Measurements from ENCODE around the gene TTR. TPM values are rescaled to one million over a fixed set of nuclear protein-coding genes. Genes with fewer than 3 reads are reported as not detected.

The TTR gene
- total RNA-seq, 1 experiment from 2014 or later, result 139 TPM

DNA sequence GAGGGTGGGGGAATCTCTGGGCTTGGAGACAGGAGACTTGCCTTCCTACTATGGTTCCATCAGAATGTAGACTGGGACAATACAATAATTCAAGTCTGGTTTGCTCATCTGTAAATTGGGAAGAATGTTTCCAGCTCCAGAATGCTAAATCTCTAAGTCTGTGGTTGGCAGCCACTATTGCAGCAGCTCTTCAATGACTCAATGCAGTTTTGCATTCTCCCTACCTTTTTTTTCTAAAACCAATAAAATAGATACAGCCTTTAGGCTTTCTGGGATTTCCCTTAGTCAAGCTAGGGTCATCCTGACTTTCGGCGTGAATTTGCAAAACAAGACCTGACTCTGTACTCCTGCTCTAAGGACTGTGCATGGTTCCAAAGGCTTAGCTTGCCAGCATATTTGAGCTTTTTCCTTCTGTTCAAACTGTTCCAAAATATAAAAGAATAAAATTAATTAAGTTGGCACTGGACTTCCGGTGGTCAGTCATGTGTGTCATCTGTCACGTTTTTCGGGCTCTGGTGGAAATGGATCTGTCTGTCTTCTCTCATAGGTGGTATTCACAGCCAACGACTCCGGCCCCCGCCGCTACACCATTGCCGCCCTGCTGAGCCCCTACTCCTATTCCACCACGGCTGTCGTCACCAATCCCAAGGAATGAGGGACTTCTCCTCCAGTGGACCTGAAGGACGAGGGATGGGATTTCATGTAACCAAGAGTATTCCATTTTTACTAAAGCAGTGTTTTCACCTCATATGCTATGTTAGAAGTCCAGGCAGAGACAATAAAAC is 6.5 kb downstream of the TTR start:
- H3K4me3 Mint-ChIP-seq (ENCODE audit: unreplicated experiment), result no peak overlapping the region
- Histone ChIP-seq H3K27me3 (replicated peaks; ENCODE audit: control insufficient read depth, insufficient read depth, low read length) (no peaks in the 10 kb centered on the region), H3K36me3 (ENCODE audit: control insufficient read depth, insufficient read depth, low read length) (no peaks in the 10 kb centered on the region), H3K4me1 (no peaks in the 10 kb centered on the region), H3K4me3 (ENCODE audit: low read depth, low read length) (no peak overlapping the region), H3K9me3 (no peaks in the 10 kb centered on the region)
- H3K27ac Mint-ChIP-seq (ENCODE audit: unreplicated experiment), result no peak overlapping the region
- intact Hi-C loops (cut with micrococcal nuclease; ENCODE audit: unreplicated experiment), result no loop called here
- CTCF ChIA-PET, result interaction anchor here (1.0 kb wide), 1 partner anchor 42 kb away, joined by 3 read pairs; no protein-coding TSS in a partner anchor
- DNase-seq, result no peak
- no TSS peak for BruUV-seq (replicated peaks)
- no peaks in the 10 kb centered on the region for H3K27me3 Mint-ChIP-seq (ENCODE audit: insufficient read depth, unreplicated experiment)
- POLR2A ChIA-PET, result no interaction called here
- H3K36me3 Mint-ChIP-seq (ENCODE audit: insufficient read depth, unreplicated experiment), result peaks cover 10% of the 10 kb centered on the region
- TF ChIP-seq, protein P1, sequence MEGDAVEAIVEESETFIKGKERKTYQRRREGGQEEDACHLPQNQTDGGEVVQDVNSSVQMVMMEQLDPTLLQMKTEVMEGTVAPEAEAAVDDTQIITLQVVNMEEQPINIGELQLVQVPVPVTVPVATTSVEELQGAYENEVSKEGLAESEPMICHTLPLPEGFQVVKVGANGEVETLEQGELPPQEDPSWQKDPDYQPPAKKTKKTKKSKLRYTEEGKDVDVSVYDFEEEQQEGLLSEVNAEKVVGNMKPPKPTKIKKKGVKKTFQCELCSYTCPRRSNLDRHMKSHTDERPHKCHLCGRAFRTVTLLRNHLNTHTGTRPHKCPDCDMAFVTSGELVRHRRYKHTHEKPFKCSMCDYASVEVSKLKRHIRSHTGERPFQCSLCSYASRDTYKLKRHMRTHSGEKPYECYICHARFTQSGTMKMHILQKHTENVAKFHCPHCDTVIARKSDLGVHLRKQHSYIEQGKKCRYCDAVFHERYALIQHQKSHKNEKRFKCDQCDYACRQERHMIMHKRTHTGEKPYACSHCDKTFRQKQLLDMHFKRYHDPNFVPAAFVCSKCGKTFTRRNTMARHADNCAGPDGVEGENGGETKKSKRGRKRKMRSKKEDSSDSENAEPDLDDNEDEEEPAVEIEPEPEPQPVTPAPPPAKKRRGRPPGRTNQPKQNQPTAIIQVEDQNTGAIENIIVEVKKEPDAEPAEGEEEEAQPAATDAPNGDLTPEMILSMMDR (IDR thresholded peaks at IDR 0.05; ENCODE audit: insufficient read depth in 1 of 2, low read depth in 1 of 2, low read length in 1 of 2, severe bottlenecking in 1 of 2, unreplicated experiment in 1 of 2), result no peak
- H3K9me3 Mint-ChIP-seq (ENCODE audit: unreplicated experiment), result no peaks in the 10 kb centered on the region
- peaks cover 6% of the 10 kb centered on the region for H3K4me1 Mint-ChIP-seq (ENCODE audit: low read depth, unreplicated experiment)

DNA sequence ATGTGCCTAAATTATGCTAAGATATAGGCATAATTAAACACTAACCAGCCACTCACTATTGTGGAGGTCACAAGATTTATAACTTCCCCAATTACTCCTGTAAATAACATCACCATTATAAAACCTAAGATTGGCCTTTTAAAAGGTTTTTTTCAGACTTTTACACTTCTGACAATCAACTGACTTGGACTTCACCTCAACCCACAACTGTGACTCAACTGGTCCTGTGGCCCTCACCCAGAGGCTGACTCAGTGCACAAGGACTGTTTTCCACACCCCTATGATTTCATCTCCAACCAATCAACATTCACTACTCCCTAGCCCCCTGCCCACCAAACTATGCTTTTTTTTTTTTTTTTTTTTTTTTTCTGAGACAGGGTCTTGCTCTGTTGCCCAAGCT is 11.6 kb downstream of the TTR start:
- Histone ChIP-seq H3K4me1 (no peaks in the 10 kb centered on the region), H3K9me3 (no peaks in the 10 kb centered on the region), H3K4me3 (ENCODE audit: low read depth, low read length) (no peak overlapping the region), H3K36me3 (ENCODE audit: control insufficient read depth, insufficient read depth, low read length) (no peaks in the 10 kb centered on the region), H3K27me3 (replicated peaks; ENCODE audit: control insufficient read depth, insufficient read depth, low read length) (no peaks in the 10 kb centered on the region)
- Mint-ChIP-seq H3K9me3 (ENCODE audit: unreplicated experiment) (no peaks in the 10 kb centered on the region), H3K27ac (ENCODE audit: unreplicated experiment) (no peak overlapping the region), H3K27me3 (ENCODE audit: insufficient read depth, unreplicated experiment) (no peaks in the 10 kb centered on the region), H3K4me1 (ENCODE audit: low read depth, unreplicated experiment) (peaks cover 7% of the 10 kb centered on the region), H3K4me3 (ENCODE audit: unreplicated experiment) (no peak overlapping the region), H3K36me3 (ENCODE audit: insufficient read depth, unreplicated experiment) (no peaks in the 10 kb centered on the region)
- ChIA-PET CTCF (no interaction called here), POLR2A (interaction anchor here (0.6 kb wide), 1 partner anchor 341 kb away, joined by 6 read pairs; no protein-coding TSS in a partner anchor)
- BruUV-seq (replicated peaks), result no TSS peak
- intact Hi-C loops (cut with micrococcal nuclease; ENCODE audit: unreplicated experiment), result no loop called here
- DNase-seq, result no peak
- TF ChIP-seq, protein P1 (IDR thresholded peaks at IDR 0.05; ENCODE audit: insufficient read depth in 1 of 2, low read depth in 1 of 2, low read length in 1 of 2, severe bottlenecking in 1 of 2, unreplicated experiment in 1 of 2), result no peak

DNA sequence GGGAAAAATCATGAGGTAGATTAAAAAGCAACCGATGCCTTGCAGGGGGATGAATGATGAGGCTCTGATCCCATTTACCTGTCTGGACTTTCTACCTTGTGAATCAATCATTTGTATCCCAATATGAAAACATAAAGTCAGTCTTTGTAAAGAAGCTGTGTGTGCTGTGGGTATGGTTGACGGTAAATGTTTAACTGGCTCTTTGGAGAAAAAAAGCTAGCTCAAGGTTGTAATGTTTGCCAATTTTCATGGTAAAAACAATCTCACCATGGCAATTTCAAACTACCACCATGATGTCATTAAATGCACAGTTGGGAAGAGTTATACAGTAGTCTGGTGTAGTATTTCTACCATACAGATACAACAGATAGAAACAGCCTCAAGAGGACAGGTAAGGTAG is 14.6 kb downstream of the TTR start:
- Histone ChIP-seq H3K36me3 (ENCODE audit: control insufficient read depth, insufficient read depth, low read length) (no peaks in the 10 kb centered on the region), H3K4me1 (no peaks in the 10 kb centered on the region; the same call in 1 of the 2 replicates), H3K27me3 (replicated peaks; ENCODE audit: control insufficient read depth, insufficient read depth, low read length) (no peaks in the 10 kb centered on the region), H3K9me3 (no peaks in the 10 kb centered on the region), H3K4me3 (ENCODE audit: low read depth, low read length) (no peak overlapping the region)
- no TSS peak for BruUV-seq (replicated peaks)
- POLR2A ChIA-PET, result no interaction called here
- no peak overlapping the region for H3K4me3 Mint-ChIP-seq (ENCODE audit: unreplicated experiment)
- CTCF ChIA-PET, result no interaction called here
- H3K36me3 Mint-ChIP-seq (ENCODE audit: insufficient read depth, unreplicated experiment), result no peaks in the 10 kb centered on the region
- H3K9me3 Mint-ChIP-seq (ENCODE audit: unreplicated experiment), result no peaks in the 10 kb centered on the region
- intact Hi-C loops (cut with micrococcal nuclease; ENCODE audit: unreplicated experiment), result no loop called here
- TF ChIP-seq, protein P1 (IDR thresholded peaks at IDR 0.05; ENCODE audit: insufficient read depth in 1 of 2, low read depth in 1 of 2, low read length in 1 of 2, severe bottlenecking in 1 of 2, unreplicated experiment in 1 of 2), result no peak
- peaks cover 24% of the 10 kb centered on the region for H3K4me1 Mint-ChIP-seq (ENCODE audit: low read depth, unreplicated experiment)
- DNase-seq, result no peak
- no peaks in the 10 kb centered on the region for H3K27me3 Mint-ChIP-seq (ENCODE audit: insufficient read depth, unreplicated experiment)
- H3K27ac Mint-ChIP-seq (ENCODE audit: unreplicated experiment), result no peak overlapping the region

All from Caco-2 (cell line).